Peyer's patch (tissue), 4 donors: ENCODE measurements around the gene SLC25A26.
"Not testable (repeated sequence)": the region's sequence is repeated elsewhere in the genome, so short reads cannot be mapped to it uniquely, and the experiment has no call there.

Experiments used
- CTCF ChIP-seq, 6 experiments: fragments of 450-650 bp in 4 of 6; fragments of 200-600 bp in 2 of 6; sonication (generic) in 1 of 6; IDR thresholded peaks; one replicate each; pipeline ENCODE4 v1.5.1; 2017 to 2019; ENCODE audit warnings: antibody characterized with exemption in 6 of 6, mild to moderate bottlenecking in 3 of 6, moderate library complexity in 1 of 6
- POLR2A ChIP-seq, 2 donors: fragments of 450-650 bp; IDR thresholded peaks; one replicate each; pipeline ENCODE4 v1.5.1; 2017; ENCODE audit warnings: antibody characterized with exemption in 2 of 2, mild to moderate bottlenecking in 2 of 2, moderate library complexity in 2 of 2

GRCh38 chr3:66306991-66307390, 86.2 kb downstream of the SLC25A26 start:
- TF ChIP-seq CTCF, POLR2A (IDR thresholded peaks at IDR 0.05): not testable (repeated sequence)
